Mesendoderm (in vitro differentiated cells): ENCODE results near the gene STAT4.

Source experiments
- DNase-seq: peaks from one replicate; pipeline ENCODE4 v3.0.0; 2013
- H2AK5ac ChIP-seq: 2 replicates; pipeline ENCODE4 v1.6.1; 2013; ENCODE audit warnings: low read length, inconsistent platforms
- H2BK120ac ChIP-seq: 2 replicates; pipeline ENCODE4 v1.6.1; 2013; ENCODE audit warnings: low read depth, mild to moderate bottlenecking, low read length, moderate library complexity, mixed read lengths
- H2BK15ac ChIP-seq: replicated peaks from 2 replicates; pipeline ENCODE4 v1.6.1; 2013; ENCODE audit warnings: low read depth, mild to moderate bottlenecking, moderate library complexity
- H2BK5ac ChIP-seq: 2 replicates; pipeline ENCODE4 v1.6.1; 2013; ENCODE audit warnings: low read length, inconsistent platforms
- H3K18ac ChIP-seq: 2 replicates; pipeline ENCODE4 v1.6.1; 2013; ENCODE audit warnings: mild to moderate bottlenecking, low read length, mixed read lengths
- H3K23ac ChIP-seq: one replicate; pipeline ENCODE4 v1.6.1; 2013; ENCODE audit warnings: low read length
- H3K27ac ChIP-seq: 2 replicates; pipeline ENCODE4 v1.5.1; 2013; ENCODE audit warnings: low read depth, mild to moderate bottlenecking, inconsistent platforms, low read length, moderate library complexity
- H3K27me3 ChIP-seq: 2 replicates; pipeline ENCODE4 v1.6.1; 2013; ENCODE audit warnings: low read length, control low read depth, mild to moderate bottlenecking, inconsistent platforms; ENCODE audit not compliant: insufficient read depth, poor library complexity
- H3K36me3 ChIP-seq: 2 replicates; pipeline ENCODE4 v1.6.1; 2013; ENCODE audit warnings: low read length, inconsistent platforms; ENCODE audit not compliant: control insufficient read depth, insufficient read depth
- H3K4ac ChIP-seq: one replicate; pipeline ENCODE4 v1.6.1; 2013; ENCODE audit warnings: low read depth, mild to moderate bottlenecking, low read length, moderate library complexity
- H3K4me1 ChIP-seq: 2 replicates; pipeline ENCODE4 v1.6.1; 2013; ENCODE audit warnings: low read depth, low read length, inconsistent platforms; ENCODE audit not compliant: control insufficient read depth
- H3K4me2 ChIP-seq: 2 replicates; pipeline ENCODE4 v1.6.1; 2013; ENCODE audit warnings: low read length
- H3K4me3 ChIP-seq: 2 replicates; pipeline ENCODE4 v1.5.1; 2013; ENCODE audit warnings: mild to moderate bottlenecking, low read length
- H3K56ac ChIP-seq: one replicate; pipeline ENCODE4 v1.6.1; 2013; ENCODE audit warnings: low read length
- H3K79me1 ChIP-seq: 2 replicates; pipeline ENCODE4 v1.6.1; 2013; ENCODE audit warnings: low read length, inconsistent platforms
- H3K79me2 ChIP-seq: 2 replicates; pipeline ENCODE4 v1.6.1; 2013; ENCODE audit warnings: mild to moderate bottlenecking, low read length; ENCODE audit not compliant: control insufficient read depth, insufficient read depth
- H3K9ac ChIP-seq: 2 replicates; pipeline ENCODE4 v1.6.1; 2013; ENCODE audit warnings: low read length, inconsistent platforms
- H4K5ac ChIP-seq: one replicate; pipeline ENCODE4 v1.6.1; 2013; ENCODE audit warnings: low read length
- H4K8ac ChIP-seq: one replicate; pipeline ENCODE4 v1.6.1; 2013; ENCODE audit warnings: low read depth, mild to moderate bottlenecking, control low read depth, low read length, moderate library complexity
- WGBS: extraction: QIAGEN DNeasy Blood & Tissue Kit; methylation state at CpG from one replicate; pipeline ENCODE4 v1.1.7; 2013; ENCODE audit warnings: low lambda C conversion rate, missing lambda C conversion rate; ENCODE audit not compliant: insufficient coverage; ENCODE audit errors: extremely low coverage; 5-methylcytosine and 5-hydroxymethylcytosine counted together

The STAT4 gene

GRCh38 chr2:191171708-191172355 is 21.0 kb upstream of the STAT4 start:
- H2BK15ac ChIP-seq = no peak overlapping the region
- peak; percentile 39 for DNase-seq

GRCh38 chr2:191171286-191171685 is 20.5 kb upstream of the STAT4 start:
- Histone ChIP-seq H3K79me2 (no peaks in the 10 kb centered on the region), H3K4me3 (no peak overlapping the region), H2AK5ac (no peak overlapping the region), H2BK5ac (no peak overlapping the region), H3K56ac (no peak overlapping the region), H3K9ac (no peak overlapping the region), H4K8ac (no peak overlapping the region), H3K79me1 (no peaks in the 10 kb centered on the region), H3K27ac (no peak overlapping the region), H3K4me2 (no peak overlapping the region), H3K4me1 (peaks cover 3% of the 10 kb centered on the region), H3K18ac (no peak overlapping the region), H3K36me3 (no peaks in the 10 kb centered on the region), H2BK15ac (no peak overlapping the region), H2BK120ac (no peak overlapping the region), H3K4ac (no peak overlapping the region), H3K23ac (no peak overlapping the region), H4K5ac (no peak overlapping the region), H3K27me3 (no peaks in the 10 kb centered on the region)
- WGBS = no CpG with 5 or more reads among the region's 2 CpGs
- no peak for DNase-seq

More at GRCh38 chr2:191171708-191172355, 21.0 kb upstream of the STAT4 start:
- Histone ChIP-seq H3K79me1 (no peaks in the 10 kb centered on the region), H3K4me3 (no peak overlapping the region), H3K36me3 (no peaks in the 10 kb centered on the region), H3K23ac (no peak overlapping the region), H3K18ac (no peak overlapping the region), H3K4ac (no peak overlapping the region), H2BK5ac (no peak overlapping the region), H3K9ac (no peak overlapping the region), H3K4me2 (no peak overlapping the region), H3K56ac (no peak overlapping the region), H3K27ac (no peak overlapping the region), H2AK5ac (no peak overlapping the region), H3K27me3 (no peaks in the 10 kb centered on the region), H4K5ac (no peak overlapping the region), H3K4me1 (peaks cover 2% of the 10 kb centered on the region), H4K8ac (no peak overlapping the region), H2BK120ac (no peak overlapping the region), H3K79me2 (no peaks in the 10 kb centered on the region)
- no CpG with 5 or more reads among the region's 2 CpGs for WGBS

GRCh38 chr2:191170773-191171172 is 20.0 kb upstream of the STAT4 start:
- Histone ChIP-seq H3K4me1 (peaks cover 4% of the 10 kb centered on the region), H3K23ac (no peak overlapping the region), H2BK5ac (no peak overlapping the region), H3K27ac (no peak overlapping the region), H3K79me1 (no peaks in the 10 kb centered on the region), H4K8ac (no peak overlapping the region), H3K4me3 (no peak overlapping the region), H2BK15ac (no peak overlapping the region), H3K27me3 (no peaks in the 10 kb centered on the region), H3K79me2 (no peaks in the 10 kb centered on the region), H3K56ac (no peak overlapping the region), H3K18ac (no peak overlapping the region), H3K9ac (no peak overlapping the region), H3K4ac (no peak overlapping the region), H3K36me3 (no peaks in the 10 kb centered on the region), H4K5ac (no peak overlapping the region), H3K4me2 (no peak overlapping the region), H2AK5ac (no peak overlapping the region), H2BK120ac (no peak overlapping the region)
- WGBS = no CpG with 5 or more reads among the region's 3 CpGs
- DNase-seq = no peak

DNA sequence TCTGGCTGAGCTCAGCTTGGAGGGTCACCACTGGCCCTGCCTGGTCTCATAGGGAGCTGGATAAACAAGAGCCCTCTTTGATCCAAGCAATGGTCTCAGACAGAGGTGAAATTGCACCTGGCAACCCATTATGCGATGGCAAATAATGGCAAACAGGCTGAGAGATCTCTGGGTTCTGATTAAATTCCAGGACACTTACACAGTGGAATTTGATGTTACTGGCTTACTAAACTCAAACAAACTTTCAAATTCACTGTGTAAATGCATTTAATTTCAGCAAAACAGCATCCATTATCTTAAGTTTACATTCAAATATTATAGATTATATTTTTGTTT is 19.5 kb upstream of the STAT4 start:
- Histone ChIP-seq H3K9ac (no peak overlapping the region), H3K79me2 (no peaks in the 10 kb centered on the region), H3K27ac (no peak overlapping the region), H3K36me3 (no peaks in the 10 kb centered on the region), H3K23ac (peak overlapping the region; percentile 6), H2BK15ac (no peak overlapping the region), H4K5ac (no peak overlapping the region), H3K4me3 (no peak overlapping the region), H3K27me3 (no peaks in the 10 kb centered on the region), H3K4me2 (no peak overlapping the region), H3K18ac (no peak overlapping the region), H2BK120ac (no peak overlapping the region), H3K4me1 (peaks cover 4% of the 10 kb centered on the region), H2AK5ac (no peak overlapping the region), H4K8ac (no peak overlapping the region), H3K56ac (no peak overlapping the region), H3K79me1 (no peaks in the 10 kb centered on the region), H2BK5ac (no peak overlapping the region), H3K4ac (no peak overlapping the region)
- WGBS = no CpG with 5 or more reads among the region's 1 CpG
- peak; percentile 34 for DNase-seq

DNA sequence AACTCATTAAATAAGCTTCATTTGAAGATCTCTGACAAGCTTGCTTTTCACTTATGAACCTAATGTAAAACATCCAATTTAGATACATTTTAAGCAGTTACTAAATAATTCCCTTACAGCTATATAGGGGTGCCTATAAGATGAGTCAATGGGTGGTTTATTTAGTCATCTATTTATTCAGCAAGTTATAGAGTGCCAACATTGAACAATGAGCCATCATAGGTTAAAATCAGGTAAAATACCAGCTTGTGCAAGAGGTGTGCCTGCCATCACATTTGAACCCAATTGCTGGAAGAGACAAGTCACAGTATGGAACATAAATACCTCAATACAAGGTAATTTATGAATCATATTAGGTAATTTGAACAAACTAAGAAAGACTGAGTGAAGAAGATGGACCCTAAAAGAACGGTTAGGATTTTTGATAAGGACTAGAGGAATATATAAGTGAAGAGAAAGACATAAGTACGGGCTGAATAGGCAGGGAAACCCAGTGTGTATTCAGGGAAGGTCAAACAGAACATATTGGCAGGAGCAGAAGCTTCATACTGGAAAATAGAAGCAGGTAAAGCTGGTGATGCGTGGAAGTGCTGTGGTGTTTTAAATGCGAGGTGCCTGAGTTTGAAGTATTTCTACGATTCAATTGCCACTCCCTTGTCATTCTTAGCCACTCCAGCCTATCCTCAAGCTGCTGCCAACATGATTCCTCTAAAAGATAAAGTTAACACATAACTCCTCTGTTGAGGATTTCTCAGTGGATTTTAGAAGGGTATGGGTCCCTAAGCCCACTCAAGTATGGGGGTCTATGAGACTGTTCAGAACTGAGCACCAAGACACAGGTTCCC is 18.9 kb upstream of the STAT4 start:
- Histone ChIP-seq H3K4ac (no peak overlapping the region), H3K18ac (no peak overlapping the region), H3K27ac (no peak overlapping the region), H3K4me3 (no peak overlapping the region), H3K36me3 (no peaks in the 10 kb centered on the region), H3K23ac (peak overlapping the region; percentile 6), H2BK120ac (no peak overlapping the region), H3K79me2 (no peaks in the 10 kb centered on the region), H3K79me1 (no peaks in the 10 kb centered on the region), H3K9ac (no peak overlapping the region), H3K4me1 (peaks cover 4% of the 10 kb centered on the region), H2BK15ac (no peak overlapping the region), H3K56ac (no peak overlapping the region), H4K5ac (no peak overlapping the region), H2AK5ac (no peak overlapping the region), H3K27me3 (no peaks in the 10 kb centered on the region), H2BK5ac (no peak overlapping the region), H3K4me2 (no peak overlapping the region), H4K8ac (no peak overlapping the region)
- no CpG with 5 or more reads among the region's 5 CpGs for WGBS
- DNase-seq = no peak
